HG02885 (cell line): ENCODE data around the gene GNAQ.
A peak's percentile ranks its signal among the peaks of the same experiment; 100 is the strongest.

Source experiments
- ATAC-seq: cut with Tn5 transposase; IDR thresholded peaks from one replicate; pipeline ENCODE4 v1.9.1; 2021; ENCODE audit warnings: mild to moderate bottlenecking; ENCODE audit not compliant: unreplicated experiment, poor library complexity

The GNAQ gene

GRCh38 chr9:78005231-78006002, 26.2 kb downstream of the GNAQ start:
- no peak for ATAC-seq

- ATAC-seq, result no peak
Observed at GRCh38 chr9:78004478-78005229, 27.0 kb downstream of the GNAQ start.

- no peak for ATAC-seq
Observed at GRCh38 chr9:78003730-78004129, 27.9 kb downstream of the GNAQ start.

- no peak for ATAC-seq
Observed at GRCh38 chr9:78001946-78002731, 29.5 kb downstream of the GNAQ start.

- ATAC-seq, result no peak
Observed at GRCh38 chr9:78000221-78000620, 31.4 kb downstream of the GNAQ start.

- ATAC-seq, result no peak
Observed at GRCh38 chr9:77999231-77999631, 32.4 kb downstream of the GNAQ start.

GRCh38 chr9:77997611-77998284, 33.9 kb downstream of the GNAQ start:
- no peak for ATAC-seq

GRCh38 chr9:77996696-77997095, 34.9 kb downstream of the GNAQ start:
- ATAC-seq, result no peak

- no peak for ATAC-seq
Observed at GRCh38 chr9:77991191-77991590, 40.4 kb downstream of the GNAQ start.

- no peak for ATAC-seq
Observed at GRCh38 chr9:77989909-77990308, 41.7 kb downstream of the GNAQ start.

- no peak for ATAC-seq
Observed at GRCh38 chr9:77989458-77989857, 42.2 kb downstream of the GNAQ start.

GRCh38 chr9:77988630-77989029, 43.0 kb downstream of the GNAQ start:
- ATAC-seq, result no peak

GRCh38 chr9:77987880-77988525, 43.6 kb downstream of the GNAQ start:
- ATAC-seq, result no peak

- no peak for ATAC-seq
Observed at GRCh38 chr9:77987081-77987656, 44.4 kb downstream of the GNAQ start.

GRCh38 chr9:77985996-77986395, 45.6 kb downstream of the GNAQ start:
- no peak for ATAC-seq

- no peak for ATAC-seq
Observed at GRCh38 chr9:77983320-77983662, 48.3 kb downstream of the GNAQ start.

- ATAC-seq, result no peak
Observed at GRCh38 chr9:77982581-77983319, 48.9 kb downstream of the GNAQ start.

- no peak for ATAC-seq
Observed at GRCh38 chr9:77981907-77982306, 49.7 kb downstream of the GNAQ start.

- ATAC-seq, result peak; percentile 70
Observed at GRCh38 chr9:77981332-77981731, 50.3 kb downstream of the GNAQ start.
